OCI-LY1 (cell line): Measurements from ENCODE around the gene PXDN.

Experiments used
- CTCF ChIP-seq: fragments of 200-600 bp; sonication (generic), shearing (Covaris generic); IDR thresholded peaks from 2 replicates; pipeline ENCODE4 v1.5.1; 2017; ENCODE audit warnings: mild to moderate bottlenecking, antibody characterized with exemption, low read length, moderate library complexity, mixed read lengths
- EZH2 ChIP-seq: fragments of 200-600 bp; sonication (generic), shearing (Covaris generic); IDR thresholded peaks from 2 replicates; pipeline ENCODE4 v1.8.0; 2017; ENCODE audit warnings: borderline replicate concordance, mixed run types, mild to moderate bottlenecking, antibody characterized with exemption, low read length, moderate library complexity, mixed read lengths

- no peak for TF ChIP-seq CTCF
- no peak for TF ChIP-seq EZH2
These were observed 140.8 kb downstream of the PXDN start for GRCh38 chr2:1603521-1603920.
